Omental fat pad (tissue), 4 donors: ENCODE data around the gene VPREB3. TPM values are rescaled to one million over a fixed set of nuclear protein-coding genes. Genes with fewer than 3 reads are reported as not detected.

Experiments used
- ATAC-seq: fragments of 150-250 bp; one replicate; pipeline ENCODE4 v1.9.1; 2016; ENCODE audit warnings: mild to moderate bottlenecking, moderate library complexity; ENCODE audit not compliant: low FRiP score
- DNase-seq: peaks from one replicate; pipeline ENCODE4 v3.0.0-alpha.2; 2019; ENCODE audit warnings: low spot score
- total RNA-seq, 4 donors: library from RNA; depleted of rRNA; stranded (reverse); fragments of >200 nt; gene quantifications; one replicate each; pipeline ENCODE4 v1.1.0, GENCODE V29; 2016
- TF ChIP-seq, protein P1 (sequence below), 3 donors: fragments of 450-650 bp; IDR thresholded peaks; one replicate each; pipeline ENCODE4 v1.5.1; 2016 to 2017; ENCODE audit warnings: antibody characterized with exemption in 3 of 3, mild to moderate bottlenecking in 3 of 3, moderate library complexity in 2 of 3

VPREB3 gene
- total RNA-seq, 4 donors from 2014 or later: not detected

- no peak for ATAC-seq
- TF ChIP-seq, protein P1, sequence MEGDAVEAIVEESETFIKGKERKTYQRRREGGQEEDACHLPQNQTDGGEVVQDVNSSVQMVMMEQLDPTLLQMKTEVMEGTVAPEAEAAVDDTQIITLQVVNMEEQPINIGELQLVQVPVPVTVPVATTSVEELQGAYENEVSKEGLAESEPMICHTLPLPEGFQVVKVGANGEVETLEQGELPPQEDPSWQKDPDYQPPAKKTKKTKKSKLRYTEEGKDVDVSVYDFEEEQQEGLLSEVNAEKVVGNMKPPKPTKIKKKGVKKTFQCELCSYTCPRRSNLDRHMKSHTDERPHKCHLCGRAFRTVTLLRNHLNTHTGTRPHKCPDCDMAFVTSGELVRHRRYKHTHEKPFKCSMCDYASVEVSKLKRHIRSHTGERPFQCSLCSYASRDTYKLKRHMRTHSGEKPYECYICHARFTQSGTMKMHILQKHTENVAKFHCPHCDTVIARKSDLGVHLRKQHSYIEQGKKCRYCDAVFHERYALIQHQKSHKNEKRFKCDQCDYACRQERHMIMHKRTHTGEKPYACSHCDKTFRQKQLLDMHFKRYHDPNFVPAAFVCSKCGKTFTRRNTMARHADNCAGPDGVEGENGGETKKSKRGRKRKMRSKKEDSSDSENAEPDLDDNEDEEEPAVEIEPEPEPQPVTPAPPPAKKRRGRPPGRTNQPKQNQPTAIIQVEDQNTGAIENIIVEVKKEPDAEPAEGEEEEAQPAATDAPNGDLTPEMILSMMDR (IDR thresholded peaks at IDR 0.05): no peak
- no peak for DNase-seq
These were observed 9.3 kb upstream of the VPREB3 start for GRCh38 chr22:23763579-23763945.

GRCh38 chr22:23762842-23763578 is 8.8 kb upstream of the VPREB3 start, which contains the start of gene C22orf15:
TSS of gene C22orf15 (plus strand) at chr22:23762990. CDS start at chr22:23763307, 317 bp downstream.
- no peak for ATAC-seq
- no peak for DNase-seq
- TF ChIP-seq, protein P1 (IDR thresholded peaks at IDR 0.05): no peak

DNA sequence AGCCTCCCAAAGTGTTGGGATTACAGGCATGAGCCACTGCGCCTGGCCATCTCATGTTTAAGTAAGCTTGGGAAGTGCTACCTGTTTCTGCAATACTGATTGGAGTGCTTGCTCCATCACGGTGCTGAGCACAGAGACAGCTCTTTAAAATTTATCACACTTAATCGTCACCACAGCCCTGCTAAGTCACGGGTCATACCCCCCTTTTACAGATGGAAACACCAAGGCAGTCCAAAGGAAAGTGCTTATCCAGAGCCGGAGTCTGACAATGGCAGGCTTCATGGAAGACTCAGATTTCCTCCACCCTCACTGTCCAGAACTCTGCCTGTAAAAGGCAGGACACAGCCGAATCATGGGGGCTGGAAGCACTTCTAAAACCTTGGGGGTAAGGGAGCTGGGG is 5.8 kb upstream of the VPREB3 start:
- DNase-seq (no peak), ATAC-seq (no peak)
- TF ChIP-seq, protein P1 (IDR thresholded peaks at IDR 0.05): no peak

GRCh38 chr22:23759566-23759965 is 5.3 kb upstream of the VPREB3 start:
- DNase-seq (no peak), ATAC-seq (no peak)
- TF ChIP-seq, protein P1 (IDR thresholded peaks at IDR 0.05): no peak

DNA sequence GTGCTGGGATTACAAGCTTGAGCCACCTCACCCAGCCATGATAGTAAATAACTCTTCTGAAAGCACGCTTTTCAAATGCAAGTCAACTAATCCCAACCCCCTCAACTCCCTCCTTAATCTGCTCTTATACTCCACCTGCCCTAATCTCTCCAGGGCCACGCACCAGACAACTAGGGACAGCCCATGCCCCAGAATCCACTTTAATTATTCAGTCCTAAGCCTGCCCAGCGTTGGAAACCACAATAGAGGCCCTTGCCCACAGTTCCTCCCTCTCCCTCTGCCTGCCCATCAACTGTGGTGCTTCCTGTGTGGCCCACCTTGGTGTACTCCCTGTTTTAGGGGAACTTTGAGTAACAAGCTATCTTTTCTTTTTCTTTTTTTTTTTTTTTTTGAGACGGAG is 2.7 kb upstream of the VPREB3 start:
- TF ChIP-seq, protein P1 (IDR thresholded peaks at IDR 0.05): no peak

GRCh38 chr22:23755711-23756110 is 1.5 kb upstream of the VPREB3 start:
- no peak for ATAC-seq
- DNase-seq: no peak
- TF ChIP-seq, protein P1 (IDR thresholded peaks at IDR 0.05): no peak

More for the DNA sequence above, 2.7 kb upstream of the VPREB3 start:
- DNase-seq (no peak), ATAC-seq (no peak)

GRCh38 chr22:23754980-23755636 is 883 bp upstream of the VPREB3 start:
- TF ChIP-seq, protein P1 (IDR thresholded peaks at IDR 0.05): no peak
- no peak for ATAC-seq
- no peak for DNase-seq
